Neural cell (in vitro differentiated cells): Measurements from ENCODE around the gene MVB12A.

ENCODE experiments used
- EP300 ChIP-seq: fragments of 450-650 bp; conservative IDR thresholded peaks from 2 replicates; pipeline ENCODE4 v1.6.1; 2014; ENCODE audit warnings: antibody characterized with exemption, mild to moderate bottlenecking, moderate library complexity; ENCODE audit not compliant: poor library complexity, severe bottlenecking
- EZH2 ChIP-seq: fragments of 200-600, 300-800 bp; shearing (Covaris generic), sonication (generic); IDR thresholded peaks from 2 replicates; pipeline ENCODE4 v1.6.1; 2014; ENCODE audit warnings: antibody characterized with exemption, low read length, borderline replicate concordance, mild to moderate bottlenecking; ENCODE audit not compliant: insufficient read depth, poor library complexity, severe bottlenecking
- RAD21 ChIP-seq: fragments of 450-650 bp; conservative IDR thresholded peaks from 2 replicates; pipeline ENCODE4 v1.6.1; 2014; ENCODE audit warnings: antibody characterized with exemption, mild to moderate bottlenecking, moderate library complexity
- TF ChIP-seq, protein P1 (sequence below): fragments of 450-650 bp; IDR thresholded peaks from 2 replicates; pipeline ENCODE4 v1.5.1; 2014; ENCODE audit warnings: antibody characterized with exemption, mild to moderate bottlenecking, moderate library complexity; ENCODE audit not compliant: poor library complexity, severe bottlenecking
- TF ChIP-seq, protein P2 (sequence below): IDR thresholded peaks from 2 replicates; pipeline ENCODE4 v1.6.1; 2012; ENCODE audit warnings: borderline replicate concordance

DNA sequence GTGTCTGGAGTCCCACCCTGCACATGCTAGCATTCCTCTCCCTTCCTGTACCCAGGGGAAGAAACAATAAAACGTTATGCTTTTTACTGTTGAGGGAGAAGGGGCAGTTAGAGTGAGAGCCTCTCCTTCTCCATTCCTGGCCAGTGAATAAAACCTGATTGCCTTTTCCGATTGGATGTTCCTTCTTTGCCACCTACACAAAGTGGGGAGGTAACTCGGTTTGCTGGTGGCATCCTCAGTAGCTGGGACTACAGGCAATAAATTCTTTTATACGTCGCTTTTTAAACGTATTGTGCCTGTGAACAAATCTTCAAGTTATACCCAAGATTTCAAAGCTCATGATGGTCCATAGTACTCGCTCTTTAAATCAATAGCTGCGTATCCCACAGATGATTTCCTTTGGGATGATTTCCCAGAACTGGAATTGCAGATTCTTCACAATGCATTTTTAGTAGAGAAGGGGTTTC, 660 bp upstream of the MVB12A start:
- TF ChIP-seq, protein P1, sequence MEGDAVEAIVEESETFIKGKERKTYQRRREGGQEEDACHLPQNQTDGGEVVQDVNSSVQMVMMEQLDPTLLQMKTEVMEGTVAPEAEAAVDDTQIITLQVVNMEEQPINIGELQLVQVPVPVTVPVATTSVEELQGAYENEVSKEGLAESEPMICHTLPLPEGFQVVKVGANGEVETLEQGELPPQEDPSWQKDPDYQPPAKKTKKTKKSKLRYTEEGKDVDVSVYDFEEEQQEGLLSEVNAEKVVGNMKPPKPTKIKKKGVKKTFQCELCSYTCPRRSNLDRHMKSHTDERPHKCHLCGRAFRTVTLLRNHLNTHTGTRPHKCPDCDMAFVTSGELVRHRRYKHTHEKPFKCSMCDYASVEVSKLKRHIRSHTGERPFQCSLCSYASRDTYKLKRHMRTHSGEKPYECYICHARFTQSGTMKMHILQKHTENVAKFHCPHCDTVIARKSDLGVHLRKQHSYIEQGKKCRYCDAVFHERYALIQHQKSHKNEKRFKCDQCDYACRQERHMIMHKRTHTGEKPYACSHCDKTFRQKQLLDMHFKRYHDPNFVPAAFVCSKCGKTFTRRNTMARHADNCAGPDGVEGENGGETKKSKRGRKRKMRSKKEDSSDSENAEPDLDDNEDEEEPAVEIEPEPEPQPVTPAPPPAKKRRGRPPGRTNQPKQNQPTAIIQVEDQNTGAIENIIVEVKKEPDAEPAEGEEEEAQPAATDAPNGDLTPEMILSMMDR: no peak
- TF ChIP-seq RAD21 (no peak), EP300 (no peak), EZH2 (no peak)
- TF ChIP-seq, protein P2, sequence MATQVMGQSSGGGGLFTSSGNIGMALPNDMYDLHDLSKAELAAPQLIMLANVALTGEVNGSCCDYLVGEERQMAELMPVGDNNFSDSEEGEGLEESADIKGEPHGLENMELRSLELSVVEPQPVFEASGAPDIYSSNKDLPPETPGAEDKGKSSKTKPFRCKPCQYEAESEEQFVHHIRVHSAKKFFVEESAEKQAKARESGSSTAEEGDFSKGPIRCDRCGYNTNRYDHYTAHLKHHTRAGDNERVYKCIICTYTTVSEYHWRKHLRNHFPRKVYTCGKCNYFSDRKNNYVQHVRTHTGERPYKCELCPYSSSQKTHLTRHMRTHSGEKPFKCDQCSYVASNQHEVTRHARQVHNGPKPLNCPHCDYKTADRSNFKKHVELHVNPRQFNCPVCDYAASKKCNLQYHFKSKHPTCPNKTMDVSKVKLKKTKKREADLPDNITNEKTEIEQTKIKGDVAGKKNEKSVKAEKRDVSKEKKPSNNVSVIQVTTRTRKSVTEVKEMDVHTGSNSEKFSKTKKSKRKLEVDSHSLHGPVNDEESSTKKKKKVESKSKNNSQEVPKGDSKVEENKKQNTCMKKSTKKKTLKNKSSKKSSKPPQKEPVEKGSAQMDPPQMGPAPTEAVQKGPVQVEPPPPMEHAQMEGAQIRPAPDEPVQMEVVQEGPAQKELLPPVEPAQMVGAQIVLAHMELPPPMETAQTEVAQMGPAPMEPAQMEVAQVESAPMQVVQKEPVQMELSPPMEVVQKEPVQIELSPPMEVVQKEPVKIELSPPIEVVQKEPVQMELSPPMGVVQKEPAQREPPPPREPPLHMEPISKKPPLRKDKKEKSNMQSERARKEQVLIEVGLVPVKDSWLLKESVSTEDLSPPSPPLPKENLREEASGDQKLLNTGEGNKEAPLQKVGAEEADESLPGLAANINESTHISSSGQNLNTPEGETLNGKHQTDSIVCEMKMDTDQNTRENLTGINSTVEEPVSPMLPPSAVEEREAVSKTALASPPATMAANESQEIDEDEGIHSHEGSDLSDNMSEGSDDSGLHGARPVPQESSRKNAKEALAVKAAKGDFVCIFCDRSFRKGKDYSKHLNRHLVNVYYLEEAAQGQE: no peak
